NCI-H1436 treated with DMSO at 0.1 percent for 48 hours (cell line): ENCODE results near the gene THSD4.
"Not testable (repeated sequence)": the region's sequence is repeated elsewhere in the genome, so short reads cannot be mapped to it uniquely, and the experiment has no call there.

Experiments
- DNase-seq: peaks from one replicate; lab custom pipeline; 2025; lab: John Stamatoyannopoulos, UW

Gene THSD4

GRCh38 chr15:71149646-71150557, 34.6 kb downstream of the THSD4 start:
- DNase-seq = no peak

- no peak for DNase-seq
These were observed 35.8 kb downstream of the THSD4 start for GRCh38 chr15:71151081-71151480.

DNA sequence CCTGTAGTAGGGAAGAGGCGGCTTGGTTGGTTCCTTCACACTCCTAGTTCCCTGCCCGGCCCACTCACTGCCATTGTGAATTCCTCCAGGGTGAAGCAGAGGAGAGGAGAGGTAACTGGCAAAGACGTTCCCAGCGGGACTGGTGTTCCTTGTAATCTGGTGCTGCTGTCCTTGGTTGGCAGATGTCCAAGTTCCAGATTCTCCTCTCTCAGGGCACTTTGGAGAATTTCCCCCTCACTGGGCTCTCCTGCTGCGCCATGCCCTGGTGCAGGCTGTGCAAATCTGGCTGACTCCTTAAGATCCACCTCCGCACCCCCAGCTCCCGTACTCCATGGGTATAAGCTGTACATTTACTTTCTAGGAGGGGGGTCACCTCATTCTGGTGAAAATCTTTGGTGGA, 37.3 kb downstream of the THSD4 start:
- DNase-seq = no peak

DNA sequence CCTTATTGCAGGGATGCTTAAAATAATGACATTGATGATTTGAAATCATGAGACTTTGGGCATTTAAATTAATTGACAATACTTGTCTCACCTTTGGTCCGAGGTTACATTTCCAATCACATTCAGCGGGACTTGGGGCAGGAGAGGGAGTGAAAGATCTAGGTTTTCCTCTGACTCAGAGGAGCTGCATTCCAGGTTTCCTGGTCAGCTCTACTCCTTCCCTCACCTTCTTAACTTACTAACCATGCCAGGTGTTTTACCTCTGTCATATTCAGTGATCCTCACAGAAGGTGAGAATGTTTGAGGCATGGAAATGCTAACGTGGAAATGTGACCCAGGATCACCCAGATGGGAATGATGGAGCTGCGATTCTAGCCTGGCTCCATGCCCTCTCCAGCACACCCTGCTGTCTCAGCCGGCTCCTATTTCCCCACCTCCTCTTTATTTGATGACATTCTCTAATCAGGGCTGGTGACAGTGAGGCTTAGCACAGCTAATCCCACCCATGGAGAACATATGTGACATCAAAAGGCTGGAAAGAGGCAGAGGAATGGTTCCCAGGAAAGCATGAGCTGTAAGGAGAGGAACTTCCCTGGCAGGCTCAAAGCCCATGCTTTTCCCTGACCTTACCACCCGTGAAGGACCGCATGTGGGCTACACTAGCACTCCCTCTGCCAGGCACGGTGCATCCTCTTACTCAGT, 38.7 kb downstream of the THSD4 start:
- DNase-seq = no peak

- DNase-seq = no peak
These were observed 39.4 kb downstream of the THSD4 start for GRCh38 chr15:71154607-71155200.

DNA sequence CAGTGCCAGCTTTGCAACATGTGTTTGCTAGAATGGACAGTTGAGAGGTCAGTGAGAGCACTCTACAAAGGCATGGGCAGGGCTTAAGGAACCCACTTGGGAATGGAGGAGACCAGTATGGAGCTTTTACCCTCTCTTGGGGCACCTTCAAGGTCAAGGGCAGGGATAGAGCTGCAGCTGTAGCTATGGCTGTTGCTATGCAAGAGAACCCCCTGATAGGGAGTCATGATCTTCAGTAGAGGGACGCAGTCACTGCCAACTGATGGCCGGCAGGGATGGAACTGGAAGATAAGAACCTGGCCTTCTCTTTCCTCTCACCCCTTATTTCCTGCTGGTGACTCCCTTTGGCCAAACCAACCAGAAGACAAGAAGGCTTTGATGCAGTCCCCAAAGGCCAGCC, 40.3 kb downstream of the THSD4 start:
- no peak for DNase-seq

GRCh38 chr15:71160976-71161375, 45.7 kb downstream of the THSD4 start:
- DNase-seq = no peak

DNA sequence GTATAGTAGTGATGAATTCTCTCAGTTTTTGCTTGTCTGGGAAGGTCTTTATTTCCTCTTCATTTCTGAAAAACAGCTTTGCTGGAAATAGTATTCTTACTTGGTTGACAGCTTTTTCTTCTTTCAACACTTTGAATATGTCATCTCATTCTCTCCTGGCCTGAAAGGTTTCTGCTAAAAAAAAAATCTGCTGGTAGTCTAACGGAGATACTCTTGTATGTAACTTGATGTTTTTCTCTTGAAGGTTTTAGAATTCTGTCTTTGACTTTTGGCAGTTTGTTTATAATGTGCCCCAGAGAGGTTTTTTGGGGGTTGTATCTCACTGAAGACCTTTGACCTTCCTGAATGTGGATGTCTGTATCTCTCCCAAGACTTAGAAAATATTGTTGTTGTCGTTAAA, 47.0 kb downstream of the THSD4 start:
- no peak for DNase-seq

- DNase-seq = not testable (repeated sequence)
These were observed 49.3 kb downstream of the THSD4 start for GRCh38 chr15:71164606-71165005.

DNA sequence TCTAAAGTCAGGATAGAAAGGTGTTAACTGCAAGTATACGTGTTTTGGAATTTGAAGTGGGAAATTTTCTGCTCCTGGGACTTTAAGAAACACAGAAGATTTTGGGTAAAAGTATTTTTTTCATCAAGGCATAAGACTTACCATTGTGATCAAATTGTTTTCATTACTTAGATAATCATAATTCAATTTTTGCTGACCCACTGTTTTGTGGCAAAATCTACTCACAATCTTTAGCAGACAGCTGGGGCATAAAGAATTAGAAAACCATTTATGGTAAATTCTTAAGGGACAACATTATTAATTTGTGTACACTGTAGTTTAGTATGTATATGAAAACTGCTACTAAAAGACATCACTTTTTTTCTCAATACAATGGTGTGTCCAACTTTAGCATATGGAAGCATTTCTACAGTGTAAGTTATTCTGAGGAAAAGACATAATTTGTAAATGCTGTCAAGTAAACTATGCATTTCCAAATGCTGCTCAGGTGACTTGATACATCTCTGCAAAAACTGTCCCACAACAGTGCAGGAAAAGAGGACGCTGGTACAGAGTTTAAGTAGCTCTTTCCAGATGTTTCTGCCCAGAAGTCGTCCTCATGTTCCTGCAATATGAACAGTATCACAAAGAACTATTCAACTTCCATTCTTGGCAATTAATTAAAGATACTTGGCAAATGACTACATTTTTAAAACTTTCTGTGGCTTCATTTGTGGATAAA, 52.3 kb downstream of the THSD4 start:
- DNase-seq = no peak

DNA sequence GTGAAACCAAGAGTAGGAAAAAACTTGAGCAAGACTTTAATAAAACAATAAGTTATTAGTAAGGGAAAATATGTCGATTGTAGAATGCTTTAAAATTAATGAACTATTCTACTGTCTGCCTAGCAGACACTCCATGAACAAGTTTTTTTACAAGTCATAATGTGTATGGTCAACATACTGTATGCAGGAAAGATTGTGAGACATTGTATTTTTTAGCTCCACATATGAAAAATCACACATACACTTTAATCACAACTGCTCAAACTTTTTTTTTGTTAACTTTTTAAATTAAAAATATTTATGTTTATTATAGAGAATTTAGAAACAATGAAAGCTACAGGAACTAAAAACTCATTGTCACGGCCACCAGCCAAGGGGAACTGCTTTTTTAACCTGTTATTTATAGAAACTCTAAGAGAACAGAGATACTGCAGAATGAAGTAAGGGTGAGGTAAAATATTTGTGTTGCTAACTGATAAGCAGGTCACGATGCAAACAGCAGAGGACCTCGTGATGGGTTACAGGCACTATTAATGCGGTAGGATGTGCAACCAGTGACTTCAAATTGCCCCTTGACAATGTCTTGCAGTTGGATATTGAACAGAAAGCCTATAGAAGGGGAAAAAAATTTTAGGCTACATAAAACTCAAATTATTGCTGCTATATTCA, 53.0 kb downstream of the THSD4 start:
- no peak for DNase-seq

GRCh38 chr15:71170163-71170562, 54.9 kb downstream of the THSD4 start:
- no peak for DNase-seq

DNA sequence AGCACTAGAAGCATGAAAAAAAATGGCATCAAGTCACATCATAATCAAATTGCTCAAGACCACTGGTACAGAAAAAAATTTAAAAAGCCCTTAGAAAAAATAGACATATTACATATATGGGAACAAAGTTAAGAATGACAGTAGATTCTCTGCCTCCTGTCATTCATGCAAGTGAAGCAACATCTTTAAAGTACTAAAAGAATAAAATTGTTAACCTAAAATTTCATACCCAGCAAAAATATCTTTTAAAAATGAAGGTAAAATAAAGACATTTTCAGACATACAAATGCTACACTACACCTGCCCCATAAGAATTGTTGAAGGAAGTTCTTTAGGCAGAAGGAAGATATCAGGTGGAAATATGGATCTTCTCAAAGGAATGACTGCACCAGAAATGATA, 55.9 kb downstream of the THSD4 start:
- DNase-seq = no peak

GRCh38 chr15:71174360-71174759, 59.1 kb downstream of the THSD4 start:
- not testable (repeated sequence) for DNase-seq

DNA sequence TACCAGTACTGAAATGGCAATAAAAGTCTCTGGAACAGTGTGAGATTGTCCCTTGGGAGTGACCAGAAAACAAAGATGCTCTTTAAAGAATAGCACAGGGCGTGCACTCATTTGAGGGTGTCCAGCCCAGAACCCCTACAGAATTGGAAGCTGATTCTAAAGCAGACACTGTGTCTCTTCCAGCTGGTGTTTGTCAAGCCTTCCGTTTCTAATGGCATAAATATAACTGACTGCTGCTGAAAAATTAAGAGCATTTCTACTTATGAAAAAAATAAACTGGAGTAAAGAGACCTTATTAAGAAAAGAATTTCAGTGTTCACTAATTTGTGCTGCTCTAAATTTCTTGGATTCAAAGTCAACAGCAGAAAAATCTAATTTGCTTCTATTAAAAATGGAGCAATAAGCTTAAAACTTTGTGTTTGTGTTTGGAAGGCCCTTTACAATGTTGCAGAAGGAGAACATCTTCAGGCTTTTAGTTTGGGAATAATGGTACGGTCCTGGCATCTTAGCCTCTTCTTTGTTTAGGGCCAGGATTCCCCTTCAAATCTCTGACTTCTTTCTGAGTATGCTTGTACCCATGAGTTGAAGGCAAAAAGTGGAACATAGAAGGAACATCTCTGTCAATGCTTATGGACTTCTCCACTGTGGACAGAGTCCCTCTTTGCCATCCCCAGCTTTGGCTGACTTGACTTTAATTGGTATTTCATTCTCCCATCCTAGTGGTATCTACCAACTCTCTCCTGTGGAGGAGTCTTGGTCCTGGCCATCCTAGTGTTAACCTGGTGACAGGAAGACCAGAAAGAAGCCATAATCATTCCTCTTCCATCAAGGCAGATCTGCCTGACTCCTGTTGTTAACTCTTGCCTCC, 65.9 kb downstream of the THSD4 start:
- no peak for DNase-seq

DNA sequence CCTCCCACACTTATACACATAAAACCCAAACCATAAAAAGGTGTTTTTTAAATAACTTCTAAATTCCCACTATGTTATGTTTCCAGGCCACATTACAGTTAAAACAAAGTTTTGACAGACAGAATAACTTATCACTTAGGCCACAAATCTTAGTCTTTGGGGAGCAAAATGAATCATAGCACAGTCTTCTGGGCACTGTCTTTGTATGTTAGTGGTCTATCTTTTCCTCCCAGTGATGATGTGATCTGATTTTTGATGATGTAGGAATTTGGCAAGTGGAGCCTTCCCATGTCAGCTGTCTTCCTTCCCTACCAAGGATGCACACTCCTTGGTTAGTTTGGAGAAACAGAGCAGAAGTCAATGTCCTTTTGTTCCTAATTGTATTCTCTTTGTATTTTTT, 67.3 kb downstream of the THSD4 start:
- DNase-seq = no peak

GRCh38 chr15:71183063-71183462, 67.8 kb downstream of the THSD4 start:
- no peak for DNase-seq

GRCh38 chr15:71185706-71186105, 70.4 kb downstream of the THSD4 start:
- DNase-seq = no peak

DNA sequence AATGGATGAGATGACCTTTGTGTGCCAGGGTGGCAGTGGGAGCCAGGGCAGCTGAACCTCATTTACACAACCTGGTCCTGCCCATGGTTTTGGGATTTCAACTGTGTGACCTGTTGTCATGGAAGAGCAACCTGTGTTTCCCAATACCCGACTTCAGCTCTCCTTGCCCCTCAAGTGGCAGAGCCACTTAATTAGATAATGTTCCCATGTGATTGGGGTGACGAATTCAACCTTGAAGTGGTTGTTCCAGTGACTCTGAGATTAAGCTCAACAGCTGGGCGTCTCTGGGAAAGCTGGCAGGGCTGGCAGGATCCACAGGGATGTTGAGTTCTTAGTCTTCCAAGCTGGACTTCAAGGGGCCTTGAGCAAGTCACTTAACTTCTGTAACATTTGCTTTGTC, 71.0 kb downstream of the THSD4 start:
- DNase-seq = no peak

GRCh38 chr15:71187078-71187477, 71.8 kb downstream of the THSD4 start:
- DNase-seq = no peak

GRCh38 chr15:71187526-71187925, 72.3 kb downstream of the THSD4 start:
- no peak for DNase-seq
